ENCODE measurements around the gene H1-8.

DNA sequence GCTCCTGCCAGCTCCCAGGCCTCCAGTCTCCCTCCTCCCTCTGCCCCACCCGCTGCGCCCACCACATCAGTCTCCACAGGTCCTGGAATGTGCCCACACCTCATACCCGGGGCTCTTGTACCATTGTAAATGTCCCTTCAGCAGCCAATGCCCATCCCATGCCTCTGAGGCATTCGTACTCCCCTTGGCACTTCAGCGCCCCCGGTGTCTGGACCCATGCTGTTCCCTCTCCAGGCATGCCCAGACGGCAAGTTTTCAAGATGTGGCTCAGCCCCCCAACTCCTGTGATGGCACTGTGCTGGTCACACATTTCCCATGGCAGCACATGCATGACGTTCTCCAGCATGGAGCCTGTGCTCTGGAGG lies 50.2 kb downstream of the H1-8 start:
- TF ChIP-seq CTCF (IDR thresholded peaks at IDR 0.05), result no peak
- TF ChIP-seq POLR2A (IDR thresholded peaks at IDR 0.05), result no peak
